ENCODE measurements around the gene COL4A6.

DNA sequence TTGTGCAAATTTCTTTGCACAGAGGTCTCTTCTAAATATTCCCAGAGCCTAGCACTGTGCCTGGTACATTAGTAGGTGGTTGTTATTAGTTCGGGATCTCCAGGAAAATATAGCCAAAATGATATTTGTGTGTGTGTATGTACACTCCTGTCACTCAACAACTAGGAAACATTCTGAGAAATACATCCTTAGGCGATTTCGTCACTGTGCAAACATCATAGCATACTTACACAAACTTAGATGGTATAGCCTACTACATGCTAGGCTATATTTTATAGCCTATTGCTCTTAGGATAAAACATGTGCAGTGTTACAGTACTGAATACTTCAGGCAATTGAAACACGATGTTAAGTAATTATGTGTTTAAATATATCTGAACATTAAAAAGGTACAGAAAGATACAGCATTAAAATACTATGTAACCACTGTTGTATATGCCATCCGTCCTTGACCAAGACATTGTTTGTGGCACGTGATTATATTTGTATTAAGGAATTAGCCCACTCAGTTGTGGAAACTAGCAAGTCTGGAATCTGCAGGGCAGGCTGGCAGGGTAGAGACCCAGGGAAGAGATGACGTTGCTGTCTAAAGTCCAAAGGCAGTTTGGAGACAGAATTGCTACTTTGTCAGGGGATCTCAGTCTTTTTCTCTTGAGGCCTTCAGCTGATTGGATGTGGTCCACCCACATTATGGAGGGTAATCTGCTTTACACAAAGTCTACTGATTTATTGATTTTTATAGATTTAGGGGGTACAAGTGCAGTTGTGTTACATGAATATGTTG, 106.9 kb downstream of the COL4A6 start:
- TF ChIP-seq EZH2 (IDR thresholded peaks at IDR 0.05; ENCODE audit: insufficient read depth, poor library complexity, severe bottlenecking) (no peak), EZH2phosphoT487 (IDR thresholded peaks at IDR 0.05; ENCODE audit: insufficient read depth, low read depth) (no peak)
